ENCODE measurements around the gene OLFML2A. TPM values are rescaled to one million over a fixed set of nuclear protein-coding genes. Genes with fewer than 3 reads are reported as not detected.

OLFML2A gene
- total and polyA plus RNA-seq, 7 donors: 0.46 to 147 (median 60.0) TPM

DNA sequence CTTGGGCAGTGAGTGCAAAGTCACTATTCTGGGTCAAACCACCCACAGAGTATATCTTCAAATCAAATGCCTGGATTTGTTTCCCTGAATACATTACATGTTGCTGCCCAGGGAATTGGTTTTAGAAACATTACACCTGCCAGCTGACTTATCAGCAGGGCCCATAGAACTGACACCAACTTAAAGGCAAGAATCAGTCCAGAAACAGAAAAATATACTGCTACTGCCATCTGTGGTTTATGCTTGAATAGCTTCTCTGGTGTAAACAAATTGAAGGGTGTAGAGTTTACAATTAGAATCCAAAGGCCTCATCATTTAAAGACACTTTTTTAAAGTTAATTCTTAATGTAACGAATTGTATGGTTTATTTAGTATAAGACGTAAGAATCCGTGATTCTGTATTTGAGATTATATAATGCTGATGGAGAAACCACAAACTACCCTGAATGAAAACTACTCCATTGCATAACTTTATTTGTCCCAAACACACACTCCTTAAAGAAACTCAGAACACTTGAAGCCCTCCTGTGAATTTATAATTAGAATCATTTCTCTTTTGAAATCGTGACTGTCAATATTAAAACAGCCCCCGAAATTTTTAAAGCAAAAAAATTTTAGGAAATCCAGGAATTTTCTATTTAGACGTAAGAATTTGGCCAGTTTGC lies 12.0 kb upstream of the OLFML2A start:
- no peaks in the 10 kb centered on the region for H3K9me3 ChIP-seq
- no peak for DNase-seq
- no peak overlapping the region for H3K4me3 ChIP-seq
- H3K4me1 ChIP-seq: peaks cover 0 to 10% (median 6%) of the 10 kb centered on the region in 4 donors
- peaks cover 0 to 96% (median 48%) of the 10 kb centered on the region in 3 donors for H3K27me3 ChIP-seq
- H3K27ac ChIP-seq: no peak overlapping the region
- TF ChIP-seq POLR2A (IDR thresholded peaks at IDR 0.05) (no peak), POLR2AphosphoS5 (IDR thresholded peaks at IDR 0.05) (peak in 1 of 4 donors; percentile 4), EP300 (IDR thresholded peaks at IDR 0.05) (no peak)
- TF ChIP-seq, protein P1, sequence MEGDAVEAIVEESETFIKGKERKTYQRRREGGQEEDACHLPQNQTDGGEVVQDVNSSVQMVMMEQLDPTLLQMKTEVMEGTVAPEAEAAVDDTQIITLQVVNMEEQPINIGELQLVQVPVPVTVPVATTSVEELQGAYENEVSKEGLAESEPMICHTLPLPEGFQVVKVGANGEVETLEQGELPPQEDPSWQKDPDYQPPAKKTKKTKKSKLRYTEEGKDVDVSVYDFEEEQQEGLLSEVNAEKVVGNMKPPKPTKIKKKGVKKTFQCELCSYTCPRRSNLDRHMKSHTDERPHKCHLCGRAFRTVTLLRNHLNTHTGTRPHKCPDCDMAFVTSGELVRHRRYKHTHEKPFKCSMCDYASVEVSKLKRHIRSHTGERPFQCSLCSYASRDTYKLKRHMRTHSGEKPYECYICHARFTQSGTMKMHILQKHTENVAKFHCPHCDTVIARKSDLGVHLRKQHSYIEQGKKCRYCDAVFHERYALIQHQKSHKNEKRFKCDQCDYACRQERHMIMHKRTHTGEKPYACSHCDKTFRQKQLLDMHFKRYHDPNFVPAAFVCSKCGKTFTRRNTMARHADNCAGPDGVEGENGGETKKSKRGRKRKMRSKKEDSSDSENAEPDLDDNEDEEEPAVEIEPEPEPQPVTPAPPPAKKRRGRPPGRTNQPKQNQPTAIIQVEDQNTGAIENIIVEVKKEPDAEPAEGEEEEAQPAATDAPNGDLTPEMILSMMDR (IDR thresholded peaks at IDR 0.05): no peak
- intact Hi-C loops (cut with DNase I): no loop called here
- H3K36me3 ChIP-seq: no peaks in the 10 kb centered on the region
- WGBS, 2 donors: 58 to 70% methylated on average over 6 of the region's 6 CpGs

DNA sequence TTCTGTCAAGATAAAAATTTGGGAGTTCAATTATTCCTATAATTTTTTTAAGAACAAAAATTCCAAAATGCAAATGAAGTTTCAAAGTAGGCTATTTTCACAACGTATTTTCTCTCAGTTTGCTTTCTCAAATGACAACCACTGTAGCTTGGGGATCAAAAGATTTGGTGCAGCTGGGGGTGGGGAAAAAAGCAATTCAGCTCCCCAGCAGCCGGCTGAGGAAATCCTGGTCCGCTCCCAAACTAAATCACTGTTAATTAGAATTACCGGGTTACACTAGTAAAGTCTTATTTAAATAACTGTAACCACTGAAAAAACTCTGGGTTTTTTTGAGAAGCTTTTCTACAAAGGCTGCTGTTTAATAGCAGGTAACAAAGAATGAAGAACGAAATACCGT lies 11.5 kb upstream of the OLFML2A start:
- H3K36me3 ChIP-seq: no peaks in the 10 kb centered on the region
- no peaks in the 10 kb centered on the region for H3K9me3 ChIP-seq
- TF ChIP-seq, protein P1 (IDR thresholded peaks at IDR 0.05): no peak
- TF ChIP-seq EP300 (IDR thresholded peaks at IDR 0.05): no peak
- TF ChIP-seq POLR2AphosphoS5 (IDR thresholded peaks at IDR 0.05): no peak
- TF ChIP-seq POLR2A (IDR thresholded peaks at IDR 0.05): no peak
- intact Hi-C loops (cut with DNase I): no loop called here
- no peak overlapping the region for H3K27ac ChIP-seq
- peaks cover 0 to 15% (median 11%) of the 10 kb centered on the region in 4 donors for H3K4me1 ChIP-seq
- no peak for DNase-seq
- 70 to 84% methylated on average over 6 of the region's 6 CpGs for WGBS, 2 donors
- peaks cover 0 to 96% (median 53%) of the 10 kb centered on the region in 3 donors for H3K27me3 ChIP-seq
- no peak overlapping the region for H3K4me3 ChIP-seq

DNA sequence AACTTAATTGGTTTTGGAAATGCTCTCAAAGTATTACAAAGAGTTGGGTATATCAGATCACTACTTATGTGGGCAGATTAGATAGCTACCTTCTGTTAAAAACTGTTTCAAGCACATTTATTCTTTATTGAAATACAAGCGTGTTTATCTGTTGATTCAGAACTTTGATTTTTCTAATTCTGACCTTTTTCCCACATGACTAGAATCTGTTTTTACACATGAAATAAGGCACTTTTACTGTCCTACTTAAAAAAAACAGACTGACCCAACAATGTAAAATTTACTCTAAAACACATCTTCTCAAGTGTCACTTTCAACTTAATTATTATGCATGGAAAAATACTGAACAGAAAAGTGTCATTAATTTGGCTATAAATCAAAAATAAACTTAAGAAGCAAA lies 10.6 kb upstream of the OLFML2A start:
- TF ChIP-seq, protein P1 (IDR thresholded peaks at IDR 0.05): no peak
- TF ChIP-seq POLR2AphosphoS5 (IDR thresholded peaks at IDR 0.05) (no peak), EP300 (IDR thresholded peaks at IDR 0.05) (no peak), POLR2A (IDR thresholded peaks at IDR 0.05) (no peak)
- WGBS, 2 donors: 89 to 93% methylated on average over 1 of the region's 1 CpG
- Histone ChIP-seq H3K4me1 (peaks cover 0 to 20% (median 15%) of the 10 kb centered on the region in 4 donors), H3K27me3 (peaks cover 0 to 95% (median 56%) of the 10 kb centered on the region in 3 donors), H3K9me3 (no peaks in the 10 kb centered on the region), H3K36me3 (no peaks in the 10 kb centered on the region), H3K27ac (no peak overlapping the region), H3K4me3 (no peak overlapping the region)
- DNase-seq: no peak
- intact Hi-C loops (cut with DNase I): no loop called here

DNA sequence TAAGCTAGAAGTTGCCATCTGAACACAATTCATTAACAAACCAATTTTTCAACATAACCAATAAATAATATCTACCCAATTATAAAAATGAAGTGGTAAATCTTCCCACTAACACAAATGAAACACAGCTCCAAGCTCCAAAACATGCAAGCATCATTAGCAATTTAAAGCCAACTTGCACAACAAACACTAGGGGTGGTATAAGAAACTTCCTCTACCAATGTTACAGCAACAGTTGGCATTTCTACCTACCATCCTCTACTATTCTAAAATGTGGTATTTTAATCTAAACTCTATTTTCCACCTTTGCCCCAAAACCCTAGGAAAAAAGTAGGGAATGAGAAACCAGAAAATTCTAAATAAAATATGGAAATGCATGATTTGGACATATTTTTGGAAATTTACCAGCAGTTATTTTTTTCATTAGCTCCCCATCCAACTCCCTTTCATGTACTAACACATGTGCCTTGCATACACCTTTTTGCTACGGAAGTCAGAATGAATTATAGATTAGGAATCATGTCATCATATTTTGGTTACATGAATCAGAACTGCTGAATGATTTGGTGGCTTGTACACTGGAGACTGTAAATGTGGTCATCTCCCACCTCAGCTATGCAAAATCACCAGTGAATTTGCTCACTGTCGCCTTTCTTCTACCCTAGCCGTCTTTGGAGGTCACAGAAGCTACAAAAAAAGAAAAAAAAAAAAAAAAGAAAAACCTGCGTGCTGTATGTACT lies 9.9 kb upstream of the OLFML2A start:
- no peaks in the 10 kb centered on the region for H3K36me3 ChIP-seq
- peaks cover 0 to 25% (median 15%) of the 10 kb centered on the region in 4 donors for H3K4me1 ChIP-seq
- 20 to 55% methylated on average over 4 of the region's 4 CpGs for WGBS, 2 donors
- intact Hi-C loops (cut with DNase I): no loop called here
- H3K9me3 ChIP-seq: no peaks in the 10 kb centered on the region
- H3K27me3 ChIP-seq: peaks cover 0 to 89% (median 56%) of the 10 kb centered on the region in 3 donors
- no peak overlapping the region for H3K4me3 ChIP-seq
- no peak for DNase-seq
- no peak for TF ChIP-seq POLR2AphosphoS5 (IDR thresholded peaks at IDR 0.05)
- no peak for TF ChIP-seq POLR2A (IDR thresholded peaks at IDR 0.05)
- TF ChIP-seq, protein P1 (IDR thresholded peaks at IDR 0.05): no peak
- TF ChIP-seq EP300 (IDR thresholded peaks at IDR 0.05): no peak
- no peak overlapping the region for H3K27ac ChIP-seq

Data from sigmoid colon (tissue), 7 donors.